ENCODE measurements around the gene VPS72.

DNA sequence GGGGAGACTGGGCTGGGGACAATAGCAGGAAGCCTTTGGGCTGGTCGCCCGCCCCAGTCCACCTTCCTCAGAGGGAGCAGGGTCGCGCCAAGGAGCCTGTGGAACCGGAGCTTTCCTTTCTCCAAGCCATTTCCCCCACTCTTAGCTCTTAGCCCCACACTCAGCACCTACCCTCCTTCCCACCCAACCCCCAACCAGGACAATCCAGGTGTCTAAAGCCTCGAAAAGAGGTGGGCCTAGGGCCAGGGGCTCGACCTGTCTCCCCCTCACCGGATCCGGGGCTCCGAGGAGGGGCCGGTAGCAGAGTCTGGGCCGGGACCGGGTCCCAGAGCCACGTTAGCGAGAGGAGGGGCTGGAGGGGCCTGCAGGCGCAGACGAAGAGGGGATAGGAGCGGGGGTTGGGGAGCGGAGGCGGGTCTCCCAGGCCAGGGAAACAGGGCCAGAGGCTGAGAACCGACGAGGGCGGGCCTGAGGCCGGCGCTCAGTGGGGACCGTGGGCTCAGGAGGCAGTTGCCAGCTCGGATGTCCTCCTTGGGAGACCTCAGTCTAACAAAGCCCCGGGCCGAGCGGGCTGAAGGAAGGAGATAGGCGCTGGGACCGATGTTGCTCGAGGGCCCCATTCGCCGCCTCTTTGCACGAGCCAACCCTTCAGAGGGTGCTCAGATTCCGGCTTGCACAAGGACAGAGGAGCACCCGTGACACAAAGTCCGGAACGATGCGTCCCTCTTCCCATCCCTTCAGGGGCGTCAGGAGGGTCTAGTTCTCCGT is 44.5 kb downstream of the VPS72 start:
- TF ChIP-seq POLR2AphosphoS5 (IDR thresholded peaks at IDR 0.05) (no peak), POLR2A (IDR thresholded peaks at IDR 0.05) (no peak)
- TF ChIP-seq, protein P1, sequence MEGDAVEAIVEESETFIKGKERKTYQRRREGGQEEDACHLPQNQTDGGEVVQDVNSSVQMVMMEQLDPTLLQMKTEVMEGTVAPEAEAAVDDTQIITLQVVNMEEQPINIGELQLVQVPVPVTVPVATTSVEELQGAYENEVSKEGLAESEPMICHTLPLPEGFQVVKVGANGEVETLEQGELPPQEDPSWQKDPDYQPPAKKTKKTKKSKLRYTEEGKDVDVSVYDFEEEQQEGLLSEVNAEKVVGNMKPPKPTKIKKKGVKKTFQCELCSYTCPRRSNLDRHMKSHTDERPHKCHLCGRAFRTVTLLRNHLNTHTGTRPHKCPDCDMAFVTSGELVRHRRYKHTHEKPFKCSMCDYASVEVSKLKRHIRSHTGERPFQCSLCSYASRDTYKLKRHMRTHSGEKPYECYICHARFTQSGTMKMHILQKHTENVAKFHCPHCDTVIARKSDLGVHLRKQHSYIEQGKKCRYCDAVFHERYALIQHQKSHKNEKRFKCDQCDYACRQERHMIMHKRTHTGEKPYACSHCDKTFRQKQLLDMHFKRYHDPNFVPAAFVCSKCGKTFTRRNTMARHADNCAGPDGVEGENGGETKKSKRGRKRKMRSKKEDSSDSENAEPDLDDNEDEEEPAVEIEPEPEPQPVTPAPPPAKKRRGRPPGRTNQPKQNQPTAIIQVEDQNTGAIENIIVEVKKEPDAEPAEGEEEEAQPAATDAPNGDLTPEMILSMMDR (IDR thresholded peaks at IDR 0.05): no peak
